Psoas muscle (tissue), 8 donors: ENCODE results near the gene ANKLE1. TPM values are rescaled to one million over a fixed set of nuclear protein-coding genes. Genes with fewer than 3 reads are reported as not detected.

ENCODE experiments used
- ATAC-seq, 4 donors: fragments of 200-7000 bp; cut with Tn5 transposase; one replicate each; pipeline ENCODE4 v1.9.1; 2020; ENCODE audit warnings: moderate library complexity in 3 of 4, mild to moderate bottlenecking in 2 of 4
- DNase-seq, 2 donors: peaks; one replicate each; pipeline ENCODE4 v3.0.0-alpha.2; 2020
- H3K27ac ChIP-seq: fragments of 200-600 bp; one replicate; pipeline ENCODE4 v1.8.0; 2022
- H3K27me3 ChIP-seq, 3 donors: fragments of 200-600 bp in 1 of 3; one replicate each; pipeline versions ENCODE4 v1.6.1 to v1.8.0; 2013 to 2022; ENCODE audit warnings: low read length in 2 of 3, mild to moderate bottlenecking in 2 of 3, moderate library complexity in 1 of 3; ENCODE audit not compliant: insufficient read depth in 3 of 3
- H3K36me3 ChIP-seq, 2 donors: fragments of 200-600 bp in 1 of 2; one replicate each; pipeline versions ENCODE4 v1.6.1 to v1.8.0; 2013 to 2022; ENCODE audit warnings: low read depth in 1 of 2, mild to moderate bottlenecking in 1 of 2, moderate library complexity in 1 of 2; ENCODE audit not compliant: insufficient read depth in 1 of 2
- H3K4me1 ChIP-seq: fragments of 200-600 bp; one replicate; pipeline ENCODE4 v1.8.0; 2022
- H3K4me3 ChIP-seq: fragments of 200-600 bp; one replicate; pipeline ENCODE4 v1.8.0; 2022; ENCODE audit warnings: mild to moderate bottlenecking
- H3K9me3 ChIP-seq: fragments of 200-600 bp; one replicate; pipeline ENCODE4 v1.8.0; 2022
- WGBS, 3 donors: extraction: QIAGEN DNeasy Blood & Tissue Kit; methylation state at CpG; one replicate each; pipeline versions ENCODE4 v1.1.6 to v1.1.7; 2013; 5-methylcytosine and 5-hydroxymethylcytosine counted together
- intact Hi-C, 2 donors: fragments of 100-400 bp; cut with DNase I; formaldehyde crosslinking; loops; one replicate each; pipeline versions ENCODE4 v1.11.0 to v1.14.2; 2022
- polyA plus RNA-seq, 3 donors: library from polyadenylated mRNA; stranded (reverse); fragments of 200-250 nt; gene quantifications; one replicate each; pipeline ENCODE4 v1.2.3, GENCODE V29; 2013
- total RNA-seq, 4 donors: library from RNA; stranded (reverse); fragmentation: NEBNext Ultra II Directional in 2 of 4; extraction: Animal tissue kit (Norgen Biotek cat#: 25700) in 2 of 4; gene quantifications; one replicate each; pipeline versions ENCODE4 v1.2.1 to v1.2.4, GENCODE V29; 2021 to 2023
- TF ChIP-seq, protein P1 (sequence below): fragments of 200-600 bp; IDR thresholded peaks from one replicate; pipeline ENCODE4 v1.8.0; 2022; ENCODE audit warnings: antibody characterized with exemption
- donor health status: healthy with polysubstance abuse.
- donor health status: DM: no; HTN: no; CAD: no; lungs with moderate emphysema.
- donor health status: Bipolar disorder and iron deficiency.
- donor health status: healthy.
- donor health status: DM: yes; HTN: yes; CAD: no.
- donor health status: DM: no; HTN: no; CAD: no.
- donor health status: DM: no; HTN: no; CAD: no.
- donor health status: DM: yes; HTN: yes; CAD: no.

ANKLE1 gene
- total and polyA plus RNA-seq, 7 donors = 0.07 to 0.26 (median 0.13) TPM; not detected in 2

GRCh38 chr19:17282488-17283125, 906 bp downstream of the ANKLE1 start:
- Histone ChIP-seq H3K4me3 (peak overlapping the region; percentile 51), H3K9me3 (no peaks in the 10 kb centered on the region), H3K27ac (no peak overlapping the region), H3K4me1 (peaks cover 4% of the 10 kb centered on the region), H3K27me3 (peaks cover 0 to 16% (median 7%) of the 10 kb centered on the region in 3 donors), H3K36me3 (peaks cover 0 to 18% of the 10 kb centered on the region in 2 donors)
- peak; percentile 89 to 98 (median 96) for ATAC-seq
- intact Hi-C loops = loop anchor here (1.0 to 5.0 kb wide), 4 partner anchors 78 to 216 kb away; no protein-coding TSS in a partner anchor
- WGBS, 3 donors = 1 to 4% (median 2%) methylated on average over 35 to 45 of the region's 45 CpGs
- TF ChIP-seq, protein P1, sequence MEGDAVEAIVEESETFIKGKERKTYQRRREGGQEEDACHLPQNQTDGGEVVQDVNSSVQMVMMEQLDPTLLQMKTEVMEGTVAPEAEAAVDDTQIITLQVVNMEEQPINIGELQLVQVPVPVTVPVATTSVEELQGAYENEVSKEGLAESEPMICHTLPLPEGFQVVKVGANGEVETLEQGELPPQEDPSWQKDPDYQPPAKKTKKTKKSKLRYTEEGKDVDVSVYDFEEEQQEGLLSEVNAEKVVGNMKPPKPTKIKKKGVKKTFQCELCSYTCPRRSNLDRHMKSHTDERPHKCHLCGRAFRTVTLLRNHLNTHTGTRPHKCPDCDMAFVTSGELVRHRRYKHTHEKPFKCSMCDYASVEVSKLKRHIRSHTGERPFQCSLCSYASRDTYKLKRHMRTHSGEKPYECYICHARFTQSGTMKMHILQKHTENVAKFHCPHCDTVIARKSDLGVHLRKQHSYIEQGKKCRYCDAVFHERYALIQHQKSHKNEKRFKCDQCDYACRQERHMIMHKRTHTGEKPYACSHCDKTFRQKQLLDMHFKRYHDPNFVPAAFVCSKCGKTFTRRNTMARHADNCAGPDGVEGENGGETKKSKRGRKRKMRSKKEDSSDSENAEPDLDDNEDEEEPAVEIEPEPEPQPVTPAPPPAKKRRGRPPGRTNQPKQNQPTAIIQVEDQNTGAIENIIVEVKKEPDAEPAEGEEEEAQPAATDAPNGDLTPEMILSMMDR = peak; percentile 91
- DNase-seq = peak; percentile 83 to 91

- DNase-seq = no peak
- peaks cover 0 to 10% of the 10 kb centered on the region in 2 donors for H3K36me3 ChIP-seq
- ATAC-seq = no peak
- H3K4me3 ChIP-seq = no peak overlapping the region
- TF ChIP-seq, protein P1 = no peak
- WGBS, 3 donors = 87 to 92% (median 91%) methylated on average over 7 of the region's 7 CpGs
- H3K27me3 ChIP-seq = peaks cover 0 to 16% (median 7%) of the 10 kb centered on the region in 3 donors
- intact Hi-C loops = loop anchor here (2.0 to 5.0 kb wide), 3 partner anchors 79 to 217 kb away; no protein-coding TSS in a partner anchor
- no peak overlapping the region for H3K27ac ChIP-seq
- H3K9me3 ChIP-seq = no peaks in the 10 kb centered on the region
- H3K4me1 ChIP-seq = peaks cover 4% of the 10 kb centered on the region
Measured at GRCh38 chr19:17283504-17283996, 1.8 kb downstream of the ANKLE1 start.

GRCh38 chr19:17285415-17286135, 3.9 kb downstream of the ANKLE1 start:
- H3K27me3 ChIP-seq = peaks cover 0 to 16% (median 7%) of the 10 kb centered on the region in 3 donors
- ATAC-seq (no peak), DNase-seq (no peak)
- no peak overlapping the region for H3K4me3 ChIP-seq
- H3K9me3 ChIP-seq = no peaks in the 10 kb centered on the region
- peaks cover 4% of the 10 kb centered on the region for H3K4me1 ChIP-seq
- no peak overlapping the region for H3K27ac ChIP-seq
- intact Hi-C loops = no loop called here
- no peaks in the 10 kb centered on the region for H3K36me3 ChIP-seq
- TF ChIP-seq, protein P1 = no peak
- WGBS, 3 donors = 90% methylated on average over 18 of the region's 18 CpGs

GRCh38 chr19:17286263-17286662, 4.6 kb downstream of the ANKLE1 start:
- peaks cover 4% of the 10 kb centered on the region for H3K4me1 ChIP-seq
- TF ChIP-seq, protein P1 = no peak
- H3K4me3 ChIP-seq = no peak overlapping the region
- 85 to 92% (median 89%) methylated on average over 11 of the region's 11 CpGs for WGBS, 3 donors
- no peaks in the 10 kb centered on the region for H3K9me3 ChIP-seq
- H3K27ac ChIP-seq = no peak overlapping the region
- intact Hi-C loops = no loop called here
- peaks cover 0 to 14% (median 7%) of the 10 kb centered on the region in 3 donors for H3K27me3 ChIP-seq
- no peak for ATAC-seq
- H3K36me3 ChIP-seq = no peaks in the 10 kb centered on the region
- DNase-seq = no peak
